ENCODE measurements around the gene KLHDC7B.

DNA sequence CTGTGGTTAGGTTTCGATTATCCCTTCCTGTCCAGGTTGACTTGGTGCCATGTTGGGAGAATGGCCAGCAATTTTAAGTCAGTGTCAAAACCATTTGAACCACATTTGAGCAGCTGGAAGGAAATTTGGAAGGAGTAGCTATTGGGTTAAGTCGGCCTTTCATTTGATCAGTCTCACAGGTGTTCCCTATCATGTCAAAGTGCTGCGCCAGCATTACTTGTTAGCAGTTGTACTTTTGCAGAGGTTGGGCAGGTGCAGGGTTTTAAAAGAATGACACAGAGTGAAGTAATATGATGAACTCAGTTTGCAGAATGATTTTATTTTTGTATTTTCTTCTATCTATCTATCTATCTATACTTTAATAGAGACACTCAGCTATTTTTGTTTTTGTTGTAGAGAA lies 9.5 kb upstream of the KLHDC7B start:
- TF ChIP-seq CTCF (IDR thresholded peaks at IDR 0.05; ENCODE audit: insufficient read depth, low read depth, low read length): no peak
- no peak for TF ChIP-seq EZH2 (IDR thresholded peaks at IDR 0.05; ENCODE audit: insufficient read depth, low read length)

All from astrocyte (in vitro differentiated cells and primary cell).